ENCODE results near the gene FAM193A.

DNA sequence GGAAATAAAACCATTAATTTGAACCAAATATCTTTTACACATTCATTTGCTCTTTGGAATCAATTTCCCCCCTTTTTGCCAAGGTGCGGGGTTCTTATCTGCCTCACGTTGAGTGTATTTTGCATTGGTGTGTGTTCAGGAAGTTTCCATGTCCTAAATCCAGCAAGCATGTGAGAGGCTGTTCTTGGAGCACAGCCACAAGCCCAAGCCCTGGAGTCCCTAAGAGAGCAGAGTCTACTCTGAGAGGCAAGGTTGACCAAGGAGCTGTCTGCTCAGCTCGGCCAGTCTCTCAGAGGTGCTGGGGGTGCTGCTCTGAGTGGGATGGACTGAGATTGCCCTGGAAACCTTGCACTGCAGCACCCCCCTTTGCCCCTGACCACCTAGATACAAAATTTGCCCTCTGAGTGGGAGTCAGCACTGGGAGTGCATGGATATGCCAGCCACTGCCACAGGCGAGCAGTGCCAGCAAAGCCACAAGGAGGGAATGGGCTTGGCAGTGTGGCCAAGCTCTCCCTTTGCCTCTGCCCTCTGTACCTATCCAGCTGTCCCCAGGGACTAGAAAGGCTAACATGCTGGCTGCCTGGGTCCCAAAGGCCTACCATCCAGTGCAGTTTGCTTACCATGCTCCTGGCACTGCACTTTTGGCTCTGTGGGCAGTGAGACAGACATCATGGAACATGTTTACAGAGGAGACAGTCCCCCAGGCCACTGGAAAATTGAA is 20.5 kb upstream of the FAM193A start:
- TF ChIP-seq, protein P1, sequence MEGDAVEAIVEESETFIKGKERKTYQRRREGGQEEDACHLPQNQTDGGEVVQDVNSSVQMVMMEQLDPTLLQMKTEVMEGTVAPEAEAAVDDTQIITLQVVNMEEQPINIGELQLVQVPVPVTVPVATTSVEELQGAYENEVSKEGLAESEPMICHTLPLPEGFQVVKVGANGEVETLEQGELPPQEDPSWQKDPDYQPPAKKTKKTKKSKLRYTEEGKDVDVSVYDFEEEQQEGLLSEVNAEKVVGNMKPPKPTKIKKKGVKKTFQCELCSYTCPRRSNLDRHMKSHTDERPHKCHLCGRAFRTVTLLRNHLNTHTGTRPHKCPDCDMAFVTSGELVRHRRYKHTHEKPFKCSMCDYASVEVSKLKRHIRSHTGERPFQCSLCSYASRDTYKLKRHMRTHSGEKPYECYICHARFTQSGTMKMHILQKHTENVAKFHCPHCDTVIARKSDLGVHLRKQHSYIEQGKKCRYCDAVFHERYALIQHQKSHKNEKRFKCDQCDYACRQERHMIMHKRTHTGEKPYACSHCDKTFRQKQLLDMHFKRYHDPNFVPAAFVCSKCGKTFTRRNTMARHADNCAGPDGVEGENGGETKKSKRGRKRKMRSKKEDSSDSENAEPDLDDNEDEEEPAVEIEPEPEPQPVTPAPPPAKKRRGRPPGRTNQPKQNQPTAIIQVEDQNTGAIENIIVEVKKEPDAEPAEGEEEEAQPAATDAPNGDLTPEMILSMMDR (conservative IDR thresholded peaks at IDR 0.05; ENCODE audit: low read depth in 2 of 2), result no peak
- TF ChIP-seq EZH2 (IDR thresholded peaks at IDR 0.05; ENCODE audit: low read depth, unreplicated experiment) (no peak), POLR2AphosphoS5 (IDR thresholded peaks at IDR 0.05; ENCODE audit: low read depth) (no peak), NANOG (IDR thresholded peaks at IDR 0.05; ENCODE audit: borderline replicate concordance) (no peak), STAT1 (IDR thresholded peaks at IDR 0.05; ENCODE audit: unreplicated experiment) (no peak), EZH2phosphoT487 (IDR thresholded peaks at IDR 0.05; ENCODE audit: unreplicated experiment) (no peak), CREB1 (CRISPR knock-in tag; IDR thresholded peaks at IDR 0.05; ENCODE audit: low read depth) (no peak), ZNF331 (CRISPR knock-in tag; IDR thresholded peaks at IDR 0.05; ENCODE audit: low read depth) (no peak), JUNB (IDR thresholded peaks at IDR 0.05; ENCODE audit: unreplicated experiment) (no peak), ZNF114 (CRISPR knock-in tag; IDR thresholded peaks at IDR 0.05) (no peak)
- TF ChIP-seq, protein P2, sequence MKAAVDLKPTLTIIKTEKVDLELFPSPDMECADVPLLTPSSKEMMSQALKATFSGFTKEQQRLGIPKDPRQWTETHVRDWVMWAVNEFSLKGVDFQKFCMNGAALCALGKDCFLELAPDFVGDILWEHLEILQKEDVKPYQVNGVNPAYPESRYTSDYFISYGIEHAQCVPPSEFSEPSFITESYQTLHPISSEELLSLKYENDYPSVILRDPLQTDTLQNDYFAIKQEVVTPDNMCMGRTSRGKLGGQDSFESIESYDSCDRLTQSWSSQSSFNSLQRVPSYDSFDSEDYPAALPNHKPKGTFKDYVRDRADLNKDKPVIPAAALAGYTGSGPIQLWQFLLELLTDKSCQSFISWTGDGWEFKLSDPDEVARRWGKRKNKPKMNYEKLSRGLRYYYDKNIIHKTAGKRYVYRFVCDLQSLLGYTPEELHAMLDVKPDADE (IDR thresholded peaks at IDR 0.05), result no peak
- TF ChIP-seq, protein P3, sequence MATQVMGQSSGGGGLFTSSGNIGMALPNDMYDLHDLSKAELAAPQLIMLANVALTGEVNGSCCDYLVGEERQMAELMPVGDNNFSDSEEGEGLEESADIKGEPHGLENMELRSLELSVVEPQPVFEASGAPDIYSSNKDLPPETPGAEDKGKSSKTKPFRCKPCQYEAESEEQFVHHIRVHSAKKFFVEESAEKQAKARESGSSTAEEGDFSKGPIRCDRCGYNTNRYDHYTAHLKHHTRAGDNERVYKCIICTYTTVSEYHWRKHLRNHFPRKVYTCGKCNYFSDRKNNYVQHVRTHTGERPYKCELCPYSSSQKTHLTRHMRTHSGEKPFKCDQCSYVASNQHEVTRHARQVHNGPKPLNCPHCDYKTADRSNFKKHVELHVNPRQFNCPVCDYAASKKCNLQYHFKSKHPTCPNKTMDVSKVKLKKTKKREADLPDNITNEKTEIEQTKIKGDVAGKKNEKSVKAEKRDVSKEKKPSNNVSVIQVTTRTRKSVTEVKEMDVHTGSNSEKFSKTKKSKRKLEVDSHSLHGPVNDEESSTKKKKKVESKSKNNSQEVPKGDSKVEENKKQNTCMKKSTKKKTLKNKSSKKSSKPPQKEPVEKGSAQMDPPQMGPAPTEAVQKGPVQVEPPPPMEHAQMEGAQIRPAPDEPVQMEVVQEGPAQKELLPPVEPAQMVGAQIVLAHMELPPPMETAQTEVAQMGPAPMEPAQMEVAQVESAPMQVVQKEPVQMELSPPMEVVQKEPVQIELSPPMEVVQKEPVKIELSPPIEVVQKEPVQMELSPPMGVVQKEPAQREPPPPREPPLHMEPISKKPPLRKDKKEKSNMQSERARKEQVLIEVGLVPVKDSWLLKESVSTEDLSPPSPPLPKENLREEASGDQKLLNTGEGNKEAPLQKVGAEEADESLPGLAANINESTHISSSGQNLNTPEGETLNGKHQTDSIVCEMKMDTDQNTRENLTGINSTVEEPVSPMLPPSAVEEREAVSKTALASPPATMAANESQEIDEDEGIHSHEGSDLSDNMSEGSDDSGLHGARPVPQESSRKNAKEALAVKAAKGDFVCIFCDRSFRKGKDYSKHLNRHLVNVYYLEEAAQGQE (IDR thresholded peaks at IDR 0.05; ENCODE audit: unreplicated experiment), result no peak
